ENCODE measurements around the gene CLDN5. TPM values are rescaled to one million over a fixed set of nuclear protein-coding genes. Genes with fewer than 3 reads are reported as not detected.

Gene CLDN5
- total RNA-seq, 2 experiments from 2014 or later: not detected

DNA sequence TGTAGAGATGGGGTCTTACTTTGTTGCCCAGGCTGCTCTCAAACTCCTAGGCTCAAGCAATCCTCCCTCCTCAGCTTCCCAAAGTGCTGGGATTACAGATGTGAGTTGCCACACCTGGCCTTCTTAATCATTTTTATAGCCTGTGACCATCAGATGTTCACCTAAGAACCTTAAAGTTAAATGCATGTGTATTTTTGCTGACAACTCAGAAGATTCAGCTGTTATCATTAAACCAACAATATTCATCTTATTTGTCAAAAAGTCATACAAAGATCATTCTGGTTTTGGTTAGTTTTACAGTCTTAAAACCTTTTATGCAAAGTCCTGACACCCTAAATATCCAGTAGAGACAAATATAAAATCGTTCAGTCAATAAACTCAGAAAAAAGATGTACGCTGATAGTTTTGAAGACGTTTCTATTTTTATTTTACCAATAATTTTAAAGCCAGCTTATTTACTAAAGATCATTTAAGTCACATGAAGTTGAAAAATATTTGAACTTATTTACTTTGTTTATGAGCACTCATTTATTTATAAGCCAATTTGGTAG, 22.2 kb downstream of the CLDN5 start:
- no peak for DNase-seq (ENCODE audit: low spot score)
- no peaks in the 10 kb centered on the region for H4K20me1 ChIP-seq (ENCODE audit: insufficient read depth, low read length)
- H3K9me3 ChIP-seq (ENCODE audit: low read length): no peaks in the 10 kb centered on the region
- ChIA-PET CTCF (ENCODE audit: unreplicated experiment) (interaction anchor here (1.0 kb wide), 1 partner anchor 128 kb away, joined by 3 read pairs; no protein-coding TSS in a partner anchor), POLR2A (interaction anchor here (1.1 kb wide), 1 partner anchor 81 kb away, joined by 3 read pairs; no protein-coding TSS in a partner anchor)
- intact Hi-C loops (cut with micrococcal nuclease; ENCODE audit: unreplicated experiment): no loop called here
- peaks cover 68% of the 10 kb centered on the region for H3K36me3 ChIP-seq (ENCODE audit: insufficient read depth, low read length)
- no peak overlapping the region for H2AFZ ChIP-seq (ENCODE audit: low read length)
- no TSS peak for BruUV-seq (replicated peaks)
- H3K9me2 ChIP-seq (ENCODE audit: insufficient read depth, low read length): no peaks in the 10 kb centered on the region
- no peak overlapping the region for H3K4me2 ChIP-seq (ENCODE audit: low read length)
- no peaks in the 10 kb centered on the region for H3K4me1 ChIP-seq (ENCODE audit: insufficient read depth, low read length, poor library complexity, severe bottlenecking)
- TF ChIP-seq, protein P1, sequence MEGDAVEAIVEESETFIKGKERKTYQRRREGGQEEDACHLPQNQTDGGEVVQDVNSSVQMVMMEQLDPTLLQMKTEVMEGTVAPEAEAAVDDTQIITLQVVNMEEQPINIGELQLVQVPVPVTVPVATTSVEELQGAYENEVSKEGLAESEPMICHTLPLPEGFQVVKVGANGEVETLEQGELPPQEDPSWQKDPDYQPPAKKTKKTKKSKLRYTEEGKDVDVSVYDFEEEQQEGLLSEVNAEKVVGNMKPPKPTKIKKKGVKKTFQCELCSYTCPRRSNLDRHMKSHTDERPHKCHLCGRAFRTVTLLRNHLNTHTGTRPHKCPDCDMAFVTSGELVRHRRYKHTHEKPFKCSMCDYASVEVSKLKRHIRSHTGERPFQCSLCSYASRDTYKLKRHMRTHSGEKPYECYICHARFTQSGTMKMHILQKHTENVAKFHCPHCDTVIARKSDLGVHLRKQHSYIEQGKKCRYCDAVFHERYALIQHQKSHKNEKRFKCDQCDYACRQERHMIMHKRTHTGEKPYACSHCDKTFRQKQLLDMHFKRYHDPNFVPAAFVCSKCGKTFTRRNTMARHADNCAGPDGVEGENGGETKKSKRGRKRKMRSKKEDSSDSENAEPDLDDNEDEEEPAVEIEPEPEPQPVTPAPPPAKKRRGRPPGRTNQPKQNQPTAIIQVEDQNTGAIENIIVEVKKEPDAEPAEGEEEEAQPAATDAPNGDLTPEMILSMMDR (conservative IDR thresholded peaks at IDR 0.05; ENCODE audit: low read length): no peak
- no peak for TF ChIP-seq EZH2phosphoT487 (IDR thresholded peaks at IDR 0.05; ENCODE audit: borderline replicate concordance, low read depth, low read length)
- H3K4me3 ChIP-seq (ENCODE audit: low read depth, low read length, poor library complexity, severe bottlenecking): no peak overlapping the region
- no peaks in the 10 kb centered on the region for H3K79me2 ChIP-seq (ENCODE audit: insufficient read depth, low read depth, low read length)
- no peak overlapping the region for H3K27ac ChIP-seq (ENCODE audit: low read depth, low read length, poor library complexity, severe bottlenecking)

DNA sequence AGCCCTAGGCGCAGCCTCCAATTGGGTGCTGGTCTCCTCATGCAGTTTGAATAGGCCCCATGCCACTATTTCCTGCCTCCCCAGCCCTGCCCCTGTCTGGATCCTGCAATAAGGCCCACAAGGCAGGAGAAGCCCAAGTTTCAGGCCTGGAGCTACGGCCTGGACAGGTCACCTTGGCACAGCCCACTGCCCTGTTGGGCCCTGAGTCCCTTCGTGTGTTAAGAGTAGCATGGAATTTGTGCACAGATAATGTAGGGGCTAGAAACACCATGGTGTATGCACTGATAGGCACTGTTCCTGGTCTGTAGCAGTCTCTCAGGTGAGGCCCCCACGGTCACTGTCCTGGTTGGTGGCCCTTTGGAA, 24.3 kb downstream of the CLDN5 start:
- POLR2A ChIA-PET: no interaction called here
- Histone ChIP-seq H3K79me2 (ENCODE audit: insufficient read depth, low read depth, low read length) (no peaks in the 10 kb centered on the region), H3K9me3 (ENCODE audit: low read length) (no peaks in the 10 kb centered on the region), H3K4me2 (ENCODE audit: low read length) (no peak overlapping the region), H3K4me3 (ENCODE audit: low read depth, low read length, poor library complexity, severe bottlenecking) (no peak overlapping the region), H3K9me2 (ENCODE audit: insufficient read depth, low read length) (no peaks in the 10 kb centered on the region), H3K36me3 (ENCODE audit: insufficient read depth, low read length) (peaks cover 71% of the 10 kb centered on the region), H3K27ac (ENCODE audit: low read depth, low read length, poor library complexity, severe bottlenecking) (no peak overlapping the region), H2AFZ (ENCODE audit: low read length) (no peak overlapping the region), H4K20me1 (ENCODE audit: insufficient read depth, low read length) (no peaks in the 10 kb centered on the region), H3K4me1 (ENCODE audit: insufficient read depth, low read length, poor library complexity, severe bottlenecking) (no peaks in the 10 kb centered on the region)
- BruUV-seq (replicated peaks): no TSS peak
- TF ChIP-seq, protein P1 (conservative IDR thresholded peaks at IDR 0.05; ENCODE audit: low read length): no peak
- TF ChIP-seq EZH2phosphoT487 (IDR thresholded peaks at IDR 0.05; ENCODE audit: borderline replicate concordance, low read depth, low read length): no peak
- intact Hi-C loops (cut with micrococcal nuclease; ENCODE audit: unreplicated experiment): loop anchor here (5.0 kb wide), 1 partner anchor 132 kb away; no protein-coding TSS in a partner anchor
- CTCF ChIA-PET (ENCODE audit: unreplicated experiment): no interaction called here
- no peak for DNase-seq (ENCODE audit: low spot score)

DNA sequence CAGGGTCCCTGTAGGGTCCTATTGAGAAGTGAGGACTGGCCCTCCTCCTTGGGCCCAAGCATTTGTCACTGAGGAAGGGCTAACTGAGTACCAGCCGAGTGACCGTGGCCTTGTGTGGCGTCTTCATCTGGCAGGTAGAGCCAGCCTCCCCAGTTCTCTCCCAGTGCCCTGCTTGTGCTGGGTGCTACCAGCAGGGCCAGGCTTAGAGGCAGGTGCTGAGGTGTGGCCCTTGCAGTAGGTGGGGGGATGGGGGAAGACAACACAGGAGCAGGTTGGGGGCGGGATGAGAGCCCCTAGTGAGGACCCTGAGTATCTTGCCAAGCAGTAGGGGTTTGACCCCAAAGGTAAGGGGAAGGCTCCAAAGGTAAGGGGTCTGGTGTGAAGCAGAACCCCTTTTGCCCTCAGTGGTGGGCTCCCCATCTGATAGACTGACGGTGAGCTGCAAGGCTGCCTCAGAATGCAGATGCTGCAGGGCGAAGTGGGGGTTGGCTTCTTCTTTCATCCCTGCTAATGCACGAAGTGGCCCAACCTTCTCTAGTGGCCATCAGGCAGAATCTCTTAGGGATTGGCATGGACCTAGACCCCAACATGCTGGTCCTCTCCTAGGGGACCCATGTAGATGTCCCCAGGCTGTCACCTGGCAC, 24.9 kb downstream of the CLDN5 start:
- intact Hi-C loops (cut with micrococcal nuclease; ENCODE audit: unreplicated experiment): loop anchor here (5.0 kb wide), 1 partner anchor 133 kb away; no protein-coding TSS in a partner anchor
- Histone ChIP-seq H3K9me3 (ENCODE audit: low read length) (no peaks in the 10 kb centered on the region), H3K27ac (ENCODE audit: low read depth, low read length, poor library complexity, severe bottlenecking) (no peak overlapping the region), H2AFZ (ENCODE audit: low read length) (no peak overlapping the region), H3K36me3 (ENCODE audit: insufficient read depth, low read length) (peaks cover 74% of the 10 kb centered on the region), H3K9me2 (ENCODE audit: insufficient read depth, low read length) (no peaks in the 10 kb centered on the region), H3K4me1 (ENCODE audit: insufficient read depth, low read length, poor library complexity, severe bottlenecking) (no peaks in the 10 kb centered on the region), H3K79me2 (ENCODE audit: insufficient read depth, low read depth, low read length) (no peaks in the 10 kb centered on the region), H3K4me3 (ENCODE audit: low read depth, low read length, poor library complexity, severe bottlenecking) (no peak overlapping the region), H4K20me1 (ENCODE audit: insufficient read depth, low read length) (no peaks in the 10 kb centered on the region), H3K4me2 (ENCODE audit: low read length) (no peak overlapping the region)
- POLR2A ChIA-PET: no interaction called here
- no TSS peak for BruUV-seq (replicated peaks)
- CTCF ChIA-PET (ENCODE audit: unreplicated experiment): no interaction called here
- DNase-seq (ENCODE audit: low spot score): no peak
- TF ChIP-seq, protein P1 (conservative IDR thresholded peaks at IDR 0.05; ENCODE audit: low read length): no peak
- TF ChIP-seq EZH2phosphoT487 (IDR thresholded peaks at IDR 0.05; ENCODE audit: borderline replicate concordance, low read depth, low read length): no peak

Measured in OCI-LY7 (cell line).